NCI-H526 (cell line): ENCODE measurements around the gene AMBP.
"Not testable (repeated sequence)": the region's sequence is repeated elsewhere in the genome, so short reads cannot be mapped to it uniquely, and the experiment has no call there.

Experiments used
- DNase-seq, 2 experiments: peaks; one replicate each; lab custom pipeline; 2025; lab: John Stamatoyannopoulos, UW

AMBP gene

DNA sequence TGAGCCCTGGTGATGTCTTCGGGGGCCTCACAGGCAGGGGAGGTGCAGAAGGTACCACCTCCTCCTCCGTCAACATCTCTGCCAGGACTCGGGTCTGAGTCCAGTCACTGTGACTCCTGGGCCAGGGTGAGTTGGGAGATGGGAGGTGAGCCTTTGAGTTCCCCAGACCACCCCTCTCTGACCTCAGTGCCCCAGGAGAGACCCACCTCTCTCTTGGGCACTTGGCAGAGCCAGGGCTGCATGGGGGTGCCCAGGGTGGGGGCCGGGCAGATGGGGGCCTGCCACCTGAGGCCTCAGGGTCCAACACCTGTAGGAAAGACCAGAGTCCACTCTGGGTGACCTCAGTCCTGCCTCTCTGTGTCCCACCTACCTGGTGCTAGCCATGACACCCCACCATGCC is 14.2 kb upstream of the AMBP start:
- no peak for DNase-seq

DNA sequence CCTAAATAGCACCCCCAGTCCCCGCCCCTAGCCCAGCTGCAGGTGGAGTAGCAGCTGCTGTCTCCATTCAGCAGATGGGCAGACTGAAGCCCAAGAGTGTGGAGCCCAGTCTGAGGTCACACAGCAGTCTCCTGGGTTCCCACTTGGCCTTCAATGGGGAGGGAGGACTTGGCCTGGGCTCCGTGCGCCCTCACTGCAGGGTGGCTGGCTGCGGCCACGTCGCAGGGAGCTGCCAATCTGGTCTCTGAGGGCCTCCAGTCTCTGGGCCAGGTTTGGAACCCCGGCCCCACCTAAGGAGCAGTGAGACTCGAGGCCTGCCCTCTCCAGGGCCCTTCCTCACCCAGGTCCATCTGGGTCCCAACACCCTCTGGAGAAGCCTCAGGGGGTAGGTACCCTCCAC is 13.6 kb upstream of the AMBP start:
- DNase-seq = no peak

GRCh38 chr9:114090798-114091197 is 12.7 kb upstream of the AMBP start:
- DNase-seq = no peak

GRCh38 chr9:114089206-114089840 is 11.2 kb upstream of the AMBP start:
- DNase-seq = no peak

GRCh38 chr9:114088571-114089170 is 10.6 kb upstream of the AMBP start:
- no peak for DNase-seq

GRCh38 chr9:114087721-114088120 is 9.6 kb upstream of the AMBP start:
- DNase-seq = no peak

DNA sequence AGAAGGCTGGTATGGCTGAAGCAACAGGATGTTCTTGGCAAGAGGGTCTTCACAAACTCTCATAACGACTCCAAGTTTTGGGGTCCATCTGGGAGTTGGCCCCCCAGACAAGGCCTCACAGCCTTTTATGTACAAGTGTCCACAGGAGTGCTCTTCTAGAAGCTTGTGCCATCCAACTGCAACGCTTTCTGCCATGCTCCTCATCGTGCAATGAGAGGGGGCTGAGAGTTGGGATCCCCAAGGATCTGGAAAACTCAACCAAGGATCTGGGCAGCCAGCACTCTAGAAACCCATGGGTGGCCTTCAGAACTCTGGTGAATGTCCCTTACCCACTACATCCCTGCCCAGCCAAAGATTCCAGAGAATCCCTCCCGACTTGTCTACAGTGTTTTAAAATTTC is 8.5 kb upstream of the AMBP start:
- DNase-seq = no peak

DNA sequence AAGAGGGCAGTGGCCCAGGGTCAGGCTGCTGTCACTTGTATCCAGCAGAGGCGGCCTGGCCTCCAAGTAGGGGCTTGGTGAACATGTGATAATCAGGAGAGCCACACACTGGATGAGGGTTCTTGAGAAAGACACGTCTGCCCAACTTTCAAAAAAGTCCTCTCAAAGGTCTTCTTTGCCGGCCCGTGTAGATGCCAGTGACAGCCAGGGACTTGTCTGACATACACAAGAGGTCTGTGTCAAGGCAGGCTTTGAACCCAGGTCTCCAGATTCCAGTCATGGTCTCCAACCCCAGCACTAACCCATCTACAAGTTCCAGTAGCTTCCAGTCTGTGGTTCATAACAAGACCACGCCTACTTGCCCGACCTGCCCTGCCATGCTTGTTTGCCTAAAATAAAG is 7.9 kb upstream of the AMBP start:
- no peak for DNase-seq

- no peak for DNase-seq
Observed at GRCh38 chr9:114085387-114085789, 7.3 kb upstream of the AMBP start.

DNA sequence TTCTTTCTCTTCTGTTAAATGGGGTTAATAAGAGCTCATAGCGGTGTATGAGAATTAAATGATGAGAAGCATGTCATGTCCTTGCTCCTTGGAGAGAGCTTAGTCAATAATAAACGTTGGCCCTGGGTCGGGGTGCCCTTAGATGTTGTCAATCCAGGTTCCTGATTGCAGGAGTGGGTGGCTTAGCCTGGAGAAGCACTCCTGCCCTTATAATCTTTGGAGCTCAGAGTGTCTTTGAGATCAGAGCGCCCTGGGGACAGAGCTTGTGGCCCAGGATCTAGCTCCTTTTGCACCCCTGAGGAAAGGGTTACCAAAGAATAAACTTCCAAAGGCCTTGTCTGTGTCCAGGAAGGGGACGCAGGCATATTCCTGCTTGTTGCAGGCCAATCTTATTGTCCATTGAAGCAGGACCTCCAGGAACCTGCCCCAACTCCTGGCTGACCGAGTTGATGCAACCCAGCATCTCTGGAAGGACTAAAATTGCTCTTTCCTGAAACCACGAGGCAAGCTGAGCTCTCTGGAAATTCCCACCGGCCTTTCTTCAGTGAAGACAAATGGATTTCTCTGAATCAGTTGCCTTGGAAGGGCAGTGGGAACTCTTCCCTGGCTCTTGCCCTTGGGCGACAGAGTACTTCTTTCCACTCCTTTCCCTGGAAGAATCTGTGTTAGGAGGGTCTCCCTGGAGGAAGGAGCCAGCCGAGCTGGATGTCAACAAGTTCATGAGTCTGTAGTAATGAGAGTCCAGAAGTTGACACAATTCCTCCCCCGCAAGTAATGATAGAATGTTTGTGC is 6.4 kb upstream of the AMBP start:
- DNase-seq = no peak

- no peak for DNase-seq
Observed at GRCh38 chr9:114083666-114084065, 5.6 kb upstream of the AMBP start.

GRCh38 chr9:114082763-114083412 is 4.8 kb upstream of the AMBP start:
- DNase-seq = not testable (repeated sequence)

- DNase-seq = peak; percentile 64 to 88
Observed at GRCh38 chr9:114082017-114082762, 4.1 kb upstream of the AMBP start.

DNA sequence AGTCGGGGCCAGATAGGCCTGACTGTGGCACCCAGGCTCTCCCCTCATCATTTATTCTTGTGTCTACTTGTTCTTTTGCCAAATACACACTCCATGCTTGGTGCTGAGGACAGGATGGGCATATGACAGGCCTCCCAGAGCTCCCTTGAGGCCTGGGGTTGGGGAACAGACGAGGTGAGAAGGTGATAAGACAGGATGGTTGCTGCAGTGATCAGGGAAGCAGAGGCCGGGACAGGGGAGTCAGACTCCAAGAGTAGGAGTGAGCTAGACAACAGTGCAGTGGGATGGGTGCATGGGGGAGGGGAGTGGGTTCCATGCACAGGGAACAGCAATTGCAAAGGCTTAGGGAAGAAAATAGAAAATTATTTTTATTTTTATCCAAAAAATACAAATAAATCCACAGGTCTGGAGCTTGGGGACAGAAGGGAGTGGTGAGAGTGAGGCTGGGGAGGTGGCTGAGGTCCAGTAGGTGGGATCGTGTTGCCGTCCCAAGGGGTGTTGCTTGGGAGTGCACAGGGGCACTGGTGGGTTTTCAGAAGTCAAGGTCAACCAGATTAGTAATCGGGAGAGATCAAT is 3.4 kb upstream of the AMBP start:
- no peak for DNase-seq

GRCh38 chr9:114080773-114081440 is 2.8 kb upstream of the AMBP start:
- no peak for DNase-seq

- no peak for DNase-seq
Observed at GRCh38 chr9:114080195-114080772, 2.2 kb upstream of the AMBP start.

GRCh38 chr9:114078781-114079156 is 669 bp upstream of the AMBP start:
- DNase-seq = no peak

- DNase-seq = no peak
Observed at GRCh38 chr9:114077162-114077837, 800 bp downstream of the AMBP start.

DNA sequence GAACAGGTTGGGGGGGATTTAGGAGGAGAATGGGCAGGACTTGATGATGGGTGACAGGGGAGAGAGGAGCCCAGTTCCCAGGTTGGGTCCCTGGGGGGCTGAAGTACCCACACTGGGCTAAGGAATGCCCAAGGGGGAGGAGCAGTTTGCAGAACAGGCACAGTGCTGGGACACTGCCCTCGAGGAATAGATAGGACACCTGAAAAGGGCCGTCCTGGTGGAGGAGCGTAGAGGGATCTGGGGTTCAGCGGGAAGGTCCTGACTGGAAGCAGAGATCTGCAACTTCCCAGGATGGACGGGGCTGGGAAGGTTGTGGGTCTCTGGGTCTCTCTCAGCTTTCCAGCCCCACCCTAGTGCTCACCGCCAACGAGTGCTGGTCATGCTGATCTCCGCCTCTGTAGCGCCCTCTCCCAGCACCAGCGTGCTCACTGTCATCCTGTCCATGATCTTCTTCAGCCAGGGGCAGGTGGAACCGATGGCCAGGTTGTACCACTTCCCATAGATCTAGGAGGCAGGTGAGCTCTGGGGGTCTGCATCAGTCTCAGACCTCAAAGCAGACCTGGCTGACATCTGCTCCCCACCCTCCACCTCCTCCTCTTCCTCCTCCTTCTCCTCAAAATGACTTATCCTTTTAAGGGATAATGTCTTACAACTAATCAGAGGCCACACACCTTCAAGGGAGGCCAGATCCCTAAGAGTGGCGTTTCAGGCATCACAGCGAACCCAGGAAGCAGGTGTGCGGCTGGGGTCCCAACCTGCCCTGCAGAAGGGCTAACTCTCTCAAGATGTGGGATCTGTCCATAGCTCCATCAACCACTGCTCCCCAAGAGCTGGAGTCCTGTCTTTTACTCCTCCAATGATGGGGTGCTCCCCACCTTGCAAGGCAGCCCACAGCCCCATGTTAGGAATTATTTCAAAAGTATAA is 1.6 kb downstream of the AMBP start:
- DNase-seq = no peak
